Keratinocyte (primary cell): ENCODE results near the gene LHX2. TPM values are rescaled to one million over a fixed set of nuclear protein-coding genes. Genes with fewer than 3 reads are reported as not detected.

Experiments
- DNase-seq: peaks from one replicate; pipeline ENCODE4 v3.0.0-alpha.2; 2011; ENCODE audit warnings: low read depth, missing footprints, low spot score
- FAIRE-seq: peaks from 2 replicates; lab custom pipeline; 2011; peaks lifted over from hg19 to GRCh38; lab: Jason Lieb, UNC
- H2AFZ ChIP-seq: 2 replicates; pipeline ENCODE4 v1.6.0; 2012; ENCODE audit warnings: low read length, control low read depth, inconsistent platforms; ENCODE audit not compliant: control insufficient read depth
- H3K27ac ChIP-seq: 2 replicates; pipeline ENCODE4 v1.5.1; 2011; ENCODE audit warnings: low read length; ENCODE audit not compliant: control insufficient read depth, insufficient read depth
- H3K27me3 ChIP-seq: 3 replicates; pipeline ENCODE4 v1.6.0; 2011; ENCODE audit warnings: low read length; ENCODE audit not compliant: control insufficient read depth, insufficient read depth; ENCODE audit errors: extremely low read depth
- H3K36me3 ChIP-seq, 2 experiments: 2 replicates in 1 of 2; 3 replicates in 1 of 2; pipeline ENCODE4 v1.5.1; 2011; ENCODE audit warnings: low read length in 2 of 2, mild to moderate bottlenecking in 1 of 2; ENCODE audit not compliant: control insufficient read depth in 2 of 2, insufficient read depth in 2 of 2; ENCODE audit errors: extremely low read depth in 1 of 2
- H3K4me1 ChIP-seq: 3 replicates; pipeline ENCODE4 v1.5.1; 2011; ENCODE audit warnings: low read length; ENCODE audit not compliant: control insufficient read depth, insufficient read depth; ENCODE audit errors: extremely low read depth
- H3K4me2 ChIP-seq: 3 replicates; pipeline ENCODE4 v1.6.0; 2011; ENCODE audit warnings: low read depth, low read length; ENCODE audit not compliant: control insufficient read depth, insufficient read depth; ENCODE audit errors: extremely low read depth
- H3K4me3 ChIP-seq, 3 experiments: fragments of 200-600 bp in 1 of 3; sonication (generic) in 1 of 3; 2 replicates in 2 of 3; 3 replicates in 1 of 3; pipeline ENCODE4 v1.5.1; 2011 to 2016; ENCODE audit warnings: low read length in 3 of 3, mild to moderate bottlenecking in 3 of 3, control low read depth in 2 of 3, inconsistent platforms in 1 of 3, low read depth in 1 of 3, mixed read lengths in 1 of 3, mixed run types in 1 of 3, moderate library complexity in 1 of 3; ENCODE audit not compliant: control insufficient read depth in 2 of 3, insufficient read depth in 2 of 3; ENCODE audit errors: extremely low read depth in 1 of 3
- H3K79me2 ChIP-seq: 2 replicates; pipeline ENCODE4 v1.6.0; 2012; ENCODE audit warnings: low read length; ENCODE audit not compliant: control insufficient read depth, insufficient read depth
- H3K9ac ChIP-seq: 3 replicates; pipeline ENCODE4 v1.6.0; 2011; ENCODE audit warnings: low read length; ENCODE audit not compliant: control insufficient read depth, insufficient read depth; ENCODE audit errors: extremely low read depth
- H3K9me1 ChIP-seq: 3 replicates; pipeline ENCODE4 v1.6.0; 2011; ENCODE audit warnings: low read length; ENCODE audit not compliant: control insufficient read depth, insufficient read depth; ENCODE audit errors: extremely low read depth
- H3K9me3 ChIP-seq: 2 replicates; pipeline ENCODE4 v1.5.1; 2012; ENCODE audit warnings: low read depth, low read length; ENCODE audit not compliant: control insufficient read depth
- H4K20me1 ChIP-seq: 3 replicates; pipeline ENCODE4 v1.6.0; 2011; ENCODE audit warnings: low read length; ENCODE audit not compliant: control insufficient read depth, insufficient read depth; ENCODE audit errors: extremely low read depth
- CTCF ChIP-seq, 3 experiments: IDR thresholded peaks in 1 of 3; conservative IDR thresholded peaks in 1 of 3; optimal IDR thresholded peaks in 1 of 3; 2 replicates in 2 of 3; 3 replicates in 1 of 3; pipeline versions ENCODE3 to v1.5.1; 2011; ENCODE audit warnings: low read length in 3 of 3, mild to moderate bottlenecking in 3 of 3, moderate library complexity in 2 of 3, control low read depth in 1 of 3, inconsistent platforms in 1 of 3; ENCODE audit not compliant: insufficient read depth in 2 of 3; ENCODE audit errors: extremely low read depth in 1 of 3
- EZH2 ChIP-seq: IDR thresholded peaks from one replicate; pipeline ENCODE4 v1.6.1; 2012; ENCODE audit warnings: inconsistent platforms, mild to moderate bottlenecking, low read length, moderate library complexity
- dilution Hi-C: fragments of 300-500 bp; cut with MboI; formaldehyde crosslinking; loops from one replicate; pipeline ENCODE4 v1.7.0; 2020; ENCODE audit warnings: low sequenced_read_pairs; ENCODE audit not compliant: extremely low pct_ligation_motif_present
- polyA plus RNA-seq, 5 experiments: library from polyadenylated mRNA; depleted of rRNA in 3 of 5; stranded (reverse) in 3 of 5; stranded (forward) in 1 of 5; unstranded in 1 of 5; fragments of >200 nt; gene quantifications; 1 replicate in 1 of 5; 2 replicates in 3 of 5; 3 replicates in 1 of 5; pipeline versions ENCODE4 v1.2.1 to v1.2.3, GENCODE V29; 2011 to 2012; ENCODE audit warnings: missing spikeins in 2 of 5, low read depth in 1 of 5, low replicate concordance in 1 of 5

The LHX2 gene
- polyA plus RNA-seq, 1 donor (not counting 4 experiments of a cell fraction or from before 2014, with no cell fraction given), result 0.07 TPM

DNA sequence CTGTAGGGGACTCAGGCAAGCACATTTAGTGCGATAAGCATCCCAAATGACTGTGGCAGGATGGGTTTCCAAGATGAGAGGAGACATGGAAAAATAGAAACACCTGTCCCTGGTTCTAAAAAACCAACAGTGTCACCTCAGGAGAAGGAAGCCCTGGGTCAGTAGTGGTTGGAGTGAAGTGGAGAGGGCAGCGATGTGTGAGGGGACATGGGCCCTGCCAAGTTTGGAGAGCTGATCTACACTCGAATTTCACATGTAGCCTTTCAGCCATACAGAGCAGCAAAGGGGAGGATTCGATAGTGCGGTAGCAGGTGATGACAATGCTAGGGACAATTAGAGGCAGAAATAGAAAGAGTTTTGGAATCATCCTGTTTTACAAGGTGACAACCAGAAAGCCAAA is 32.6 kb upstream of the LHX2 start:
- no peak overlapping the region for H3K4me3 ChIP-seq
- no peak for TF ChIP-seq EZH2
- no peak for TF ChIP-seq CTCF (optimal IDR thresholded peaks at IDR 0.05 in 1 of 3, IDR thresholded peaks at IDR 0.05 in 1 of 3, conservative IDR thresholded peaks at IDR 0.05 in 1 of 3; ENCODE audit: extremely low read depth in 1 of 3, insufficient read depth in 2 of 3, low read length in 3 of 3)
- FAIRE-seq, result no peak
- H4K20me1 ChIP-seq, result no peaks in the 10 kb centered on the region
- dilution Hi-C loops, result no loop called here
- H2AFZ ChIP-seq, result no peak overlapping the region
- H3K9me3 ChIP-seq, result no peaks in the 10 kb centered on the region
- H3K4me2 ChIP-seq, result no peak overlapping the region
- no peaks in the 10 kb centered on the region for H3K4me1 ChIP-seq
- no peak for DNase-seq
- peaks cover 30% of the 10 kb centered on the region for H3K27me3 ChIP-seq
- H3K79me2 ChIP-seq, result no peaks in the 10 kb centered on the region
- no peak overlapping the region for H3K9ac ChIP-seq
- H3K27ac ChIP-seq, result no peak overlapping the region
- H3K36me3 ChIP-seq, result no peaks in the 10 kb centered on the region
- H3K9me1 ChIP-seq, result no peaks in the 10 kb centered on the region

GRCh38 chr9:123982535-123982934 is 29.0 kb upstream of the LHX2 start:
- H3K27me3 ChIP-seq, result peaks cover 35% of the 10 kb centered on the region
- no peak for FAIRE-seq

More at GRCh38 chr9:123982535-123982934, 29.0 kb upstream of the LHX2 start:
- H3K79me2 ChIP-seq, result no peaks in the 10 kb centered on the region
- no peaks in the 10 kb centered on the region for H3K9me3 ChIP-seq
- no peak for DNase-seq
- H3K4me2 ChIP-seq, result no peak overlapping the region
- no peak overlapping the region for H3K27ac ChIP-seq
- H3K9me1 ChIP-seq, result no peaks in the 10 kb centered on the region
- TF ChIP-seq CTCF (optimal IDR thresholded peaks at IDR 0.05 in 1 of 3, IDR thresholded peaks at IDR 0.05 in 1 of 3, conservative IDR thresholded peaks at IDR 0.05 in 1 of 3; ENCODE audit: extremely low read depth in 1 of 3, insufficient read depth in 2 of 3, low read length in 3 of 3) (no peak), EZH2 (no peak)
- H3K4me1 ChIP-seq, result no peaks in the 10 kb centered on the region
- H3K9ac ChIP-seq, result no peak overlapping the region
- no peaks in the 10 kb centered on the region for H4K20me1 ChIP-seq
- dilution Hi-C loops, result no loop called here
- no peaks in the 10 kb centered on the region for H3K36me3 ChIP-seq
- H2AFZ ChIP-seq, result no peak overlapping the region
- H3K4me3 ChIP-seq, result no peak overlapping the region
